Tibial nerve (tissue), 4 donors: ENCODE results near the gene PLCB3.

Experiments used
- EP300 ChIP-seq, 2 donors: sonication (generic); formaldehyde crosslinking; IDR thresholded peaks; one replicate each; pipeline ENCODE4 v1.6.1; 2017; ENCODE audit warnings: antibody characterized with exemption in 2 of 2, mild to moderate bottlenecking in 1 of 2
- POLR2A ChIP-seq, 2 donors: fragments of 450-650 bp; IDR thresholded peaks; one replicate each; pipeline ENCODE4 v1.6.1; 2017; ENCODE audit warnings: antibody characterized with exemption in 2 of 2, mild to moderate bottlenecking in 2 of 2, moderate library complexity in 2 of 2
- TF ChIP-seq, protein P1 (sequence below), 5 experiments: fragments of 200-600 bp in 3 of 5; fragments of 450-650 bp in 2 of 5; sonication (generic) in 3 of 5; IDR thresholded peaks; one replicate each; pipeline ENCODE4 v1.5.1; 2016 to 2019; ENCODE audit warnings: antibody characterized with exemption in 5 of 5, mild to moderate bottlenecking in 3 of 5, moderate library complexity in 2 of 5

DNA sequence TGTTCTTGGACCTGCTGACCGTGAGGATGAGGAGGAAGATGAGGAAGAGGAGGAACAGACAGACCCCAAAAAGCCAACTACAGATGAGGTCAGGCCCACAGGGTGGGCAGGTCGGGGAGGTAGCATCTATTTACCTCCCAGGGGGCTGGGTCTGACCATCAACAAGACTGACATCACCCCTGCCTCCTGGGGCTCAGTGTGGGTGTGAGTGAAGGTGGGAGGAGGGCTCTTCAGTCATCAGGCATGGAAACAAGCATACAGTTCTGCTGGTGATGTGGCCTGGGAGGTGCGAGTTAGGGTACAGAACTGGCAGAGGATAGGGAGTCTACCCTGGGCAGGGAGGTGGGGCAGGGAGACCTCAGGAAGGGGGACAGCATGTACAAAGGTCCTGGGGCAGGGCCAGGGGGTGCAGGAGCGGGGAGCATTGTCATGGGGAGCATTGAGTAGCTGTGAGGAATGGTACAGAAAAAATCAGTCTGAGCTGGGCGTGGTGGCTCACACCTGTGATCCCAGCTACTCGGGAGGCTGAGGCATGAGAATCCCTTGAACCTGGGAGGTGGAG, 8.9 kb downstream of the PLCB3 start:
- TF ChIP-seq, protein P1, sequence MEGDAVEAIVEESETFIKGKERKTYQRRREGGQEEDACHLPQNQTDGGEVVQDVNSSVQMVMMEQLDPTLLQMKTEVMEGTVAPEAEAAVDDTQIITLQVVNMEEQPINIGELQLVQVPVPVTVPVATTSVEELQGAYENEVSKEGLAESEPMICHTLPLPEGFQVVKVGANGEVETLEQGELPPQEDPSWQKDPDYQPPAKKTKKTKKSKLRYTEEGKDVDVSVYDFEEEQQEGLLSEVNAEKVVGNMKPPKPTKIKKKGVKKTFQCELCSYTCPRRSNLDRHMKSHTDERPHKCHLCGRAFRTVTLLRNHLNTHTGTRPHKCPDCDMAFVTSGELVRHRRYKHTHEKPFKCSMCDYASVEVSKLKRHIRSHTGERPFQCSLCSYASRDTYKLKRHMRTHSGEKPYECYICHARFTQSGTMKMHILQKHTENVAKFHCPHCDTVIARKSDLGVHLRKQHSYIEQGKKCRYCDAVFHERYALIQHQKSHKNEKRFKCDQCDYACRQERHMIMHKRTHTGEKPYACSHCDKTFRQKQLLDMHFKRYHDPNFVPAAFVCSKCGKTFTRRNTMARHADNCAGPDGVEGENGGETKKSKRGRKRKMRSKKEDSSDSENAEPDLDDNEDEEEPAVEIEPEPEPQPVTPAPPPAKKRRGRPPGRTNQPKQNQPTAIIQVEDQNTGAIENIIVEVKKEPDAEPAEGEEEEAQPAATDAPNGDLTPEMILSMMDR (IDR thresholded peaks at IDR 0.05), result no peak
- no peak for TF ChIP-seq EP300 (IDR thresholded peaks at IDR 0.05)
- TF ChIP-seq POLR2A (IDR thresholded peaks at IDR 0.05), result no peak
